ENCODE results near the gene IDH3B. TPM values are rescaled to one million over a fixed set of nuclear protein-coding genes. Genes with fewer than 3 reads are reported as not detected.
"Not testable (repeated sequence)": the region's sequence is repeated elsewhere in the genome, so short reads cannot be mapped to it uniquely, and the experiment has no call there.

IDH3B gene
- total RNA-seq, 2 donors from 2014 or later, result 65.4 to 77.1 TPM

GRCh38 chr20:2690718-2691117, 26.7 kb upstream of the IDH3B start:
- Histone ChIP-seq H3K27me3 (peaks cover 0 to 13% of the 10 kb centered on the region in 2 donors), H3K9me3 (no peaks in the 10 kb centered on the region), H3K4me3 (no peak overlapping the region), H3K36me3 (replicated peaks in 1 of 2; ENCODE audit: insufficient read depth in 1 of 2, low read depth in 2 of 2) (no peaks in the 10 kb centered on the region), H3K27ac (no peak overlapping the region), H3K4me1 (peaks cover 14% of the 10 kb centered on the region)
- intact Hi-C loops (cut with DNase I), result no loop called here
- DNase-seq, result no peak
- no peak for ATAC-seq
- 69 to 77% methylated on average over 6 of the region's 6 CpGs for whole genome bisulfite sequencing, 2 donors
- TF ChIP-seq, protein P1, sequence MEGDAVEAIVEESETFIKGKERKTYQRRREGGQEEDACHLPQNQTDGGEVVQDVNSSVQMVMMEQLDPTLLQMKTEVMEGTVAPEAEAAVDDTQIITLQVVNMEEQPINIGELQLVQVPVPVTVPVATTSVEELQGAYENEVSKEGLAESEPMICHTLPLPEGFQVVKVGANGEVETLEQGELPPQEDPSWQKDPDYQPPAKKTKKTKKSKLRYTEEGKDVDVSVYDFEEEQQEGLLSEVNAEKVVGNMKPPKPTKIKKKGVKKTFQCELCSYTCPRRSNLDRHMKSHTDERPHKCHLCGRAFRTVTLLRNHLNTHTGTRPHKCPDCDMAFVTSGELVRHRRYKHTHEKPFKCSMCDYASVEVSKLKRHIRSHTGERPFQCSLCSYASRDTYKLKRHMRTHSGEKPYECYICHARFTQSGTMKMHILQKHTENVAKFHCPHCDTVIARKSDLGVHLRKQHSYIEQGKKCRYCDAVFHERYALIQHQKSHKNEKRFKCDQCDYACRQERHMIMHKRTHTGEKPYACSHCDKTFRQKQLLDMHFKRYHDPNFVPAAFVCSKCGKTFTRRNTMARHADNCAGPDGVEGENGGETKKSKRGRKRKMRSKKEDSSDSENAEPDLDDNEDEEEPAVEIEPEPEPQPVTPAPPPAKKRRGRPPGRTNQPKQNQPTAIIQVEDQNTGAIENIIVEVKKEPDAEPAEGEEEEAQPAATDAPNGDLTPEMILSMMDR (IDR thresholded peaks at IDR 0.05), result no peak
- no peak for TF ChIP-seq POLR2A (IDR thresholded peaks at IDR 0.05)

GRCh38 chr20:2690213-2690612, 26.2 kb upstream of the IDH3B start:
- no peaks in the 10 kb centered on the region for H3K9me3 ChIP-seq
- WGBS, 2 donors, result 69 to 74% methylated on average over 3 of the region's 3 CpGs
- intact Hi-C loops (cut with DNase I), result no loop called here
- peaks cover 14% of the 10 kb centered on the region for H3K4me1 ChIP-seq
- DNase-seq (no peak), ATAC-seq (no peak)
- no peak for TF ChIP-seq POLR2A (IDR thresholded peaks at IDR 0.05)
- TF ChIP-seq, protein P1 (IDR thresholded peaks at IDR 0.05), result no peak
- peaks cover 0 to 10% of the 10 kb centered on the region in 2 donors for H3K27me3 ChIP-seq
- no peak overlapping the region for H3K4me3 ChIP-seq
- H3K27ac ChIP-seq, result no peak overlapping the region
- H3K36me3 ChIP-seq (replicated peaks in 1 of 2; ENCODE audit: insufficient read depth in 1 of 2, low read depth in 2 of 2), result no peaks in the 10 kb centered on the region

- Histone ChIP-seq H3K4me1 (peaks cover 8% of the 10 kb centered on the region), H3K9me3 (no peaks in the 10 kb centered on the region), H3K4me3 (no peak overlapping the region), H3K27ac (no peak overlapping the region), H3K36me3 (replicated peaks in 1 of 2; ENCODE audit: insufficient read depth in 1 of 2, low read depth in 2 of 2) (no peaks in the 10 kb centered on the region), H3K27me3 (peaks cover 0 to 7% of the 10 kb centered on the region in 2 donors)
- TF ChIP-seq, protein P1 (IDR thresholded peaks at IDR 0.05), result peak in 6 of 7 experiments; percentile 33 to 62 (median 52)
- TF ChIP-seq POLR2A (IDR thresholded peaks at IDR 0.05), result no peak
- no peak for ATAC-seq
- WGBS, 2 donors, result 19 to 26% methylated on average over 17 to 18 of the region's 18 CpGs
- intact Hi-C loops (cut with DNase I), result no loop called here
- DNase-seq, result peak; percentile 26 to 60 (median 57)
Observed at GRCh38 chr20:2688041-2688591, 24.1 kb upstream of the IDH3B start.

- intact Hi-C loops (cut with DNase I), result no loop called here
- TF ChIP-seq, protein P1 (IDR thresholded peaks at IDR 0.05), result no peak
- no peak for TF ChIP-seq POLR2A (IDR thresholded peaks at IDR 0.05)
- Histone ChIP-seq H3K27ac (no peak overlapping the region), H3K36me3 (replicated peaks in 1 of 2; ENCODE audit: insufficient read depth in 1 of 2, low read depth in 2 of 2) (no peaks in the 10 kb centered on the region), H3K4me1 (peaks cover 8% of the 10 kb centered on the region), H3K4me3 (no peak overlapping the region), H3K9me3 (no peaks in the 10 kb centered on the region), H3K27me3 (peaks cover 0 to 7% of the 10 kb centered on the region in 2 donors)
- ATAC-seq (no peak), DNase-seq (no peak)
- 40 to 46% methylated on average over 6 of the region's 6 CpGs for WGBS, 2 donors
Observed at GRCh38 chr20:2687514-2687913, 23.5 kb upstream of the IDH3B start.

- ATAC-seq; H3K9me3 ChIP-seq; H3K27me3 ChIP-seq; H3K4me3 ChIP-seq; DNase-seq; H3K36me3 ChIP-seq (replicated peaks in 1 of 2; ENCODE audit: insufficient read depth in 1 of 2, low read depth in 2 of 2); intact Hi-C loops (cut with DNase I); H3K4me1 ChIP-seq; H3K27ac ChIP-seq: not testable (repeated sequence)
- WGBS, 2 donors, result 56 to 65% methylated on average over 4 of the region's 4 CpGs
Observed at GRCh38 chr20:2684817-2685216, 20.8 kb upstream of the IDH3B start.

DNA sequence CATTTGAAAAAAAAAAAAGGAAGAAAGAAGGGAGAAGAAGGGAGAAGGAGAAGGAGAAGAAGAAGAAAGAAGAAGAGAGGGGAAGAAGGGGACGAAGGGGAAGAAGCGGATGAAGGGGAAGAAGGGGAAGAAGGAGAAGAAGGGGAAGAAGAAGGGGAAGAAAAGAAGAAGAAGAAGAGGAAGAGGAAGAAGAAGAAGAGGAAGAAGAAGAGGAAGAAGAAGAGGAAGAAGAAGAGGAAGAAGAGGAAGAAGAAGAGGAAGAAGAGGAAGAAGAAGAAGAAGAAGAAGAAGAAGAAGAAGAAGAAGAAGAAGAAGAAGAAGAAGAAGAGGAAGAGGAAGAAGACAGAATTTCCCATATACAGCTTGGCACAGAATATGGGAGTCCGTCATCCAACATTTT, 18.0 kb upstream of the IDH3B start:
- H3K4me1 ChIP-seq; ATAC-seq; H3K27ac ChIP-seq; H3K4me3 ChIP-seq; DNase-seq; H3K27me3 ChIP-seq; H3K9me3 ChIP-seq; H3K36me3 ChIP-seq (replicated peaks in 1 of 2; ENCODE audit: insufficient read depth in 1 of 2, low read depth in 2 of 2); intact Hi-C loops (cut with DNase I): not testable (repeated sequence)
- 77 to 80% methylated on average over 3 of the region's 3 CpGs for WGBS, 2 donors
